ENCODE results near the gene ZNF253. TPM values are rescaled to one million over a fixed set of nuclear protein-coding genes. Genes with fewer than 3 reads are reported as not detected.

Gene ZNF253
- total and polyA plus RNA-seq, 2 of the 8 experiments (the other 6 are each of a cell fraction or from before 2014, with no cell fraction given) = 8.3 to 64.0 TPM

GRCh38 chr19:19849056-19849455 is 16.6 kb upstream of the ZNF253 start:
- no peaks in the 10 kb centered on the region; a peak in 1 of 4 replicates for H3K79me2 ChIP-seq (ENCODE audit: control insufficient read depth in 1 of 2, insufficient read depth in 2 of 2, low read length in 2 of 2)
- no peak overlapping the region for H2AK5ac ChIP-seq (ENCODE audit: low read depth, low read length)
- no peaks in the 10 kb centered on the region for H4K20me1 ChIP-seq (replicated peaks in 1 of 2; ENCODE audit: control insufficient read depth in 1 of 2, insufficient read depth in 2 of 2, low read length in 2 of 2)
- no peak overlapping the region for H4K91ac ChIP-seq (replicated peaks; ENCODE audit: insufficient read length, low read length)
- H4K8ac ChIP-seq (ENCODE audit: extremely low read depth, insufficient read depth, low read length) = no peak overlapping the region
- no peaks in the 10 kb centered on the region for H3K36me3 ChIP-seq (ENCODE audit: control insufficient read depth in 2 of 4, insufficient read depth in 4 of 4, low read length in 3 of 4)
- no peak overlapping the region for H4K5ac ChIP-seq (ENCODE audit: insufficient read length, low read depth, low read length)
- H2BK20ac ChIP-seq (ENCODE audit: low read length) = no peak overlapping the region
- 93% methylated on average over 6 of the region's 6 CpGs; no CpG with 5 or more reads in 1 of the 2 experiments for WGBS, 2 experiments (ENCODE audit: extremely low coverage in 1 of 2, insufficient coverage in 1 of 2, insufficient read length in 1 of 2, insufficient replicate concordance in 2 of 2, low coverage in 1 of 2, low lambda C conversion rate in 2 of 2, missing lambda C conversion rate in 1 of 2)
- H3K27ac ChIP-seq (ENCODE audit: low read depth, low read length) = no peak overlapping the region
- no peak overlapping the region for H3K18ac ChIP-seq (ENCODE audit: extremely low read depth, low read length)
- H2BK12ac ChIP-seq (ENCODE audit: low read depth, low read length) = no peak overlapping the region
- H3K27me3 ChIP-seq (replicated peaks in 1 of 4; ENCODE audit: control insufficient read depth in 3 of 4, extremely low read depth in 1 of 4, insufficient read depth in 3 of 4, low read length in 3 of 4) = no peaks in the 10 kb centered on the region
- no peak overlapping the region for H2AFZ ChIP-seq (ENCODE audit: low read length)
- no peak overlapping the region for H3K23ac ChIP-seq (ENCODE audit: insufficient read length)
- no peak overlapping the region for H3K14ac ChIP-seq (ENCODE audit: insufficient read length)
- H3K23me2 ChIP-seq (ENCODE audit: low read depth, low read length) = no peaks in the 10 kb centered on the region
- H3K9me3 ChIP-seq (ENCODE audit: insufficient read depth in 2 of 2, low read depth in 1 of 2, low read length in 1 of 2) = no peaks in the 10 kb centered on the region
- no peak overlapping the region for H2BK120ac ChIP-seq (replicated peaks; ENCODE audit: low read depth, low read length)
- no peak overlapping the region for H3K56ac ChIP-seq (replicated peaks; ENCODE audit: insufficient read length, low read depth, low read length)
- H2BK15ac ChIP-seq (ENCODE audit: low read length) = no peak overlapping the region
- no peak overlapping the region for H3K4me2 ChIP-seq (ENCODE audit: insufficient read depth in 1 of 2, low read depth in 2 of 2, low read length in 2 of 2)
- no peaks in the 10 kb centered on the region for H3K4me1 ChIP-seq (replicated peaks in 1 of 4; ENCODE audit: control insufficient read depth in 3 of 4, insufficient read depth in 4 of 4, low read length in 3 of 4)
- FAIRE-seq (no peak), DNase-seq (ENCODE audit: low read depth in 1 of 2, low spot score in 2 of 2) (no peak)
- no peak overlapping the region for H3K4me3 ChIP-seq (ENCODE audit: extremely low read depth in 1 of 4, insufficient read depth in 2 of 4, low read depth in 3 of 4, low read length in 4 of 4)
- CTCF ChIA-PET (ENCODE audit: partially characterized antibody) = no interaction called here
- no peak overlapping the region for H2BK5ac ChIP-seq (ENCODE audit: low read depth, low read length)
- H3K9ac ChIP-seq (replicated peaks in 1 of 4; ENCODE audit: extremely low read depth in 1 of 4, low read depth in 3 of 4, low read length in 3 of 4) = no peak overlapping the region
- H3K79me1 ChIP-seq (ENCODE audit: low read depth, low read length) = no peaks in the 10 kb centered on the region
- POLR2A ChIA-PET (ENCODE audit: partially characterized antibody) = interaction anchor here (0.7 to 2.5 kb wide), 4 partner anchors 12 to 67 kb away, joined by 3 to 13 read pairs (median 4); no protein-coding TSS in a partner anchor
- no peak overlapping the region for H3K4ac ChIP-seq (replicated peaks; ENCODE audit: insufficient read length, low read depth, low read length)
- no peak for TF ChIP-seq RFX5 (IDR thresholded peaks at IDR 0.05; ENCODE audit: borderline replicate concordance, low read depth, low read length)
- no peak for TF ChIP-seq POLR2A (IDR thresholded peaks at IDR 0.05; ENCODE audit: control extremely low read depth in 1 of 2, low read depth in 2 of 2, low read length in 2 of 2)
- no peak for TF ChIP-seq HDAC6 (IDR thresholded peaks at IDR 0.05; ENCODE audit: low read depth, low read length)
- TF ChIP-seq TAF1 (IDR thresholded peaks at IDR 0.05; ENCODE audit: low read depth, low read length) = no peak
- no peak for TF ChIP-seq MAX (IDR thresholded peaks at IDR 0.05)
- no peak for TF ChIP-seq SIRT6 (IDR thresholded peaks at IDR 0.05; ENCODE audit: low read length)
- TF ChIP-seq BRCA1 (IDR thresholded peaks at IDR 0.05; ENCODE audit: low read depth, low read length) = no peak
- no peak for TF ChIP-seq SIN3A (conservative IDR thresholded peaks at IDR 0.05 in 1 of 2, IDR thresholded peaks at IDR 0.05 in 1 of 2; ENCODE audit: low read depth in 1 of 2, low read length in 2 of 2)
- no peak for TF ChIP-seq ATF3 (IDR thresholded peaks at IDR 0.05; ENCODE audit: insufficient read depth, low read depth, low read length)
- no peak for TF ChIP-seq POLR2AphosphoS5 (IDR thresholded peaks at IDR 0.05; ENCODE audit: low read depth, low read length)
- no peak for TF ChIP-seq SAP30 (IDR thresholded peaks at IDR 0.05; ENCODE audit: insufficient read depth, insufficient replicate concordance, low read length)
- TF ChIP-seq TAF7 (optimal IDR thresholded peaks at IDR 0.05; ENCODE audit: borderline replicate concordance, low read depth, low read length) = no peak
- TF ChIP-seq RAD21 (IDR thresholded peaks at IDR 0.05 in 1 of 2, conservative IDR thresholded peaks at IDR 0.05 in 1 of 2; ENCODE audit: low read depth in 2 of 2, low read length in 2 of 2) = no peak
- no peak for TF ChIP-seq EGR1 (IDR thresholded peaks at IDR 0.05; ENCODE audit: borderline replicate concordance, low read depth, low read length)

Measured in H1 (cell line).